ENCODE results near the gene HEATR3.

Gene HEATR3

GRCh38 chr16:50071075-50071671 is 5.4 kb downstream of the HEATR3 start:
- DNase-seq (ENCODE audit: low spot score), result no peak
- TF ChIP-seq CTCF (IDR thresholded peaks at IDR 0.05; ENCODE audit: borderline replicate concordance, control extremely low read depth, extremely low read depth, insufficient read depth, missing control alignments), result no peak
- in situ Hi-C loops (cut with MboI; ENCODE audit: low sequenced_read_pairs, unreplicated experiment), result no loop called here

GRCh38 chr16:50072730-50073129 is 7.0 kb downstream of the HEATR3 start:
- TF ChIP-seq CTCF (IDR thresholded peaks at IDR 0.05; ENCODE audit: borderline replicate concordance, control extremely low read depth, extremely low read depth, insufficient read depth, missing control alignments), result no peak
- in situ Hi-C loops (cut with MboI; ENCODE audit: low sequenced_read_pairs, unreplicated experiment), result no loop called here
- DNase-seq (ENCODE audit: low spot score), result no peak

- DNase-seq (ENCODE audit: low spot score), result no peak
- in situ Hi-C loops (cut with MboI; ENCODE audit: low sequenced_read_pairs, unreplicated experiment), result no loop called here
- no peak for TF ChIP-seq CTCF (IDR thresholded peaks at IDR 0.05; ENCODE audit: borderline replicate concordance, control extremely low read depth, extremely low read depth, insufficient read depth, missing control alignments)
Observed at GRCh38 chr16:50079397-50080140, 13.8 kb downstream of the HEATR3 start.

- TF ChIP-seq CTCF (IDR thresholded peaks at IDR 0.05; ENCODE audit: borderline replicate concordance, control extremely low read depth, extremely low read depth, insufficient read depth, missing control alignments), result no peak
- in situ Hi-C loops (cut with MboI; ENCODE audit: low sequenced_read_pairs, unreplicated experiment), result no loop called here
- no peak for DNase-seq (ENCODE audit: low spot score)
Observed at GRCh38 chr16:50081428-50082018, 15.8 kb downstream of the HEATR3 start.

- in situ Hi-C loops (cut with MboI; ENCODE audit: low sequenced_read_pairs, unreplicated experiment), result no loop called here
- no peak for DNase-seq (ENCODE audit: low spot score)
- TF ChIP-seq CTCF (IDR thresholded peaks at IDR 0.05; ENCODE audit: borderline replicate concordance, control extremely low read depth, extremely low read depth, insufficient read depth, missing control alignments), result no peak
Observed at GRCh38 chr16:50083996-50084395, 18.2 kb downstream of the HEATR3 start.

GRCh38 chr16:50086176-50086575 is 20.4 kb downstream of the HEATR3 start:
- DNase-seq (ENCODE audit: low spot score), result no peak
- TF ChIP-seq CTCF (IDR thresholded peaks at IDR 0.05; ENCODE audit: borderline replicate concordance, control extremely low read depth, extremely low read depth, insufficient read depth, missing control alignments), result no peak
- in situ Hi-C loops (cut with MboI; ENCODE audit: low sequenced_read_pairs, unreplicated experiment), result no loop called here
